Natural killer cell (primary cell): ENCODE measurements around the gene TACR1. TPM values are rescaled to one million over a fixed set of nuclear protein-coding genes. Genes with fewer than 3 reads are reported as not detected.

Source experiments
- ATAC-seq, 3 donors: fragments of 150-1000 bp in 2 of 3; fragments of 200-7000 bp in 1 of 3; cut with Tn5 transposase; 1 replicate in 1 of 3; 2 replicates in 2 of 3; pipeline ENCODE4 v1.10.0; 2021; ENCODE audit warnings: mild to moderate bottlenecking in 2 of 3, moderate library complexity in 2 of 3
- DNase-seq, 2 donors: peaks; one replicate each; pipeline versions ENCODE4 v3.0.0 to v3.0.0-alpha.2; 2013 to 2021; ENCODE audit warnings: mixed read lengths in 1 of 2
- H3K27ac ChIP-seq: one replicate; pipeline ENCODE4 v1.5.1; 2013; ENCODE audit warnings: mild to moderate bottlenecking, low read length
- H3K27me3 ChIP-seq: one replicate; pipeline ENCODE4 v1.6.1; 2013; ENCODE audit warnings: low read length; ENCODE audit not compliant: control insufficient read depth, insufficient read depth
- H3K36me3 ChIP-seq: one replicate; pipeline ENCODE4 v1.6.1; 2013; ENCODE audit warnings: low read length; ENCODE audit not compliant: control insufficient read depth, insufficient read depth
- H3K4me1 ChIP-seq: one replicate; pipeline ENCODE4 v1.6.1; 2013; ENCODE audit warnings: low read length; ENCODE audit not compliant: control insufficient read depth, insufficient read depth
- H3K4me3 ChIP-seq: one replicate; pipeline ENCODE4 v1.5.1; 2013; ENCODE audit warnings: low read length
- H3K9me3 ChIP-seq: one replicate; pipeline ENCODE4 v1.6.1; 2013; ENCODE audit warnings: low read length; ENCODE audit not compliant: control insufficient read depth, insufficient read depth
- H3K27ac Mint-ChIP-seq, 2 donors: one replicate each; pipeline ENCODE4 v1.8.0; 2022; ENCODE audit warnings: mild to moderate bottlenecking in 2 of 2, mixed read lengths in 2 of 2, moderate library complexity in 1 of 2
- H3K27me3 Mint-ChIP-seq, 2 donors: one replicate each; pipeline ENCODE4 v1.8.0; 2022; ENCODE audit warnings: low read depth in 2 of 2, mixed read lengths in 2 of 2
- H3K36me3 Mint-ChIP-seq: one replicate; pipeline ENCODE4 v1.8.0; 2022; ENCODE audit warnings: mixed read lengths
- H3K4me1 Mint-ChIP-seq, 2 donors: one replicate each; pipeline ENCODE4 v1.8.0; 2022; ENCODE audit warnings: mixed read lengths in 2 of 2
- H3K4me3 Mint-ChIP-seq: one replicate; pipeline ENCODE4 v1.8.0; 2022; ENCODE audit warnings: mild to moderate bottlenecking, moderate library complexity, mixed read lengths
- H3K9me3 Mint-ChIP-seq, 2 donors: one replicate each; pipeline ENCODE4 v1.8.0; 2022; ENCODE audit warnings: mixed read lengths in 2 of 2
- CTCF ChIP-seq: fragments of 200-600 bp; IDR thresholded peaks from one replicate; pipeline ENCODE4 v1.8.0; 2022; ENCODE audit warnings: antibody characterized with exemption
- WGBS: methylation state at CpG from one replicate; pipeline ENCODE4 v1.1.7; 2013; ENCODE audit warnings: missing lambda C conversion rate; ENCODE audit not compliant: insufficient coverage; 5-methylcytosine and 5-hydroxymethylcytosine counted together
- intact Hi-C: fragments of 100-400 bp; cut with micrococcal nuclease; formaldehyde crosslinking; loops from one replicate; pipeline ENCODE4 v1.14.2; 2022
- total RNA-seq, 4 donors: library from RNA; stranded (reverse); fragments of 120-200 nt in 1 of 4; gene quantifications; one replicate each; pipeline versions ENCODE4 v1.2.3 to v1.2.4, GENCODE V29; 2013 to 2022

TACR1 gene
- total RNA-seq, 3 donors from 2014 or later (not counting 1 experiment from before 2014, with no cell fraction given): not detected

DNA sequence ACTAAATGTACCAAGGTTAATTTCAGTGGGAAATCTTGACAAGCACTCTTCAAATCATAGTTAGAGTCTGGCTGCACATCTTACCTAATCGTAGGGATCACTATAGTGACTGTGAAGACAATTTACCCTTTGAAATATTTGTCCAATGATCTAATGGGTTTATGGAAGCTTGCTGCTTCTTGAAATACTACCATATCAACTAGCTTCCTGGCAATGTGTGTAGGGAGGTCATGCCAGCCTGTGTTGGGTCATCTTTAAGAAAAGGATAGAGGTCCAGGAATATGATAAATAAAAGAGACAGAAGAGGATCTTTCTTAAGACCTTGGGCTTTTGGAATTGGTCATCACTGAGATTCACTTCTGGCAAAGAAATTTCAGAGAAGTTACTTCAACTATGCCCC is 156.5 kb downstream of the TACR1 start:
- ATAC-seq (no peak), DNase-seq (no peak)
- no peaks in the 10 kb centered on the region for H3K27me3 ChIP-seq
- H3K4me1 ChIP-seq: no peaks in the 10 kb centered on the region
- Mint-ChIP-seq H3K9me3 (no peaks in the 10 kb centered on the region), H3K27ac (no peak overlapping the region), H3K27me3 (peaks cover 0 to 2% of the 10 kb centered on the region in 2 donors), H3K36me3 (no peaks in the 10 kb centered on the region), H3K4me3 (no peak overlapping the region), H3K4me1 (no peaks in the 10 kb centered on the region)
- H3K36me3 ChIP-seq: no peaks in the 10 kb centered on the region
- H3K4me3 ChIP-seq: no peak overlapping the region
- WGBS: 100% methylated on average over 1 of the region's 1 CpG
- H3K9me3 ChIP-seq: peaks cover 3% of the 10 kb centered on the region
- no peak for TF ChIP-seq CTCF
- intact Hi-C loops: no loop called here
- H3K27ac ChIP-seq: no peak overlapping the region

DNA sequence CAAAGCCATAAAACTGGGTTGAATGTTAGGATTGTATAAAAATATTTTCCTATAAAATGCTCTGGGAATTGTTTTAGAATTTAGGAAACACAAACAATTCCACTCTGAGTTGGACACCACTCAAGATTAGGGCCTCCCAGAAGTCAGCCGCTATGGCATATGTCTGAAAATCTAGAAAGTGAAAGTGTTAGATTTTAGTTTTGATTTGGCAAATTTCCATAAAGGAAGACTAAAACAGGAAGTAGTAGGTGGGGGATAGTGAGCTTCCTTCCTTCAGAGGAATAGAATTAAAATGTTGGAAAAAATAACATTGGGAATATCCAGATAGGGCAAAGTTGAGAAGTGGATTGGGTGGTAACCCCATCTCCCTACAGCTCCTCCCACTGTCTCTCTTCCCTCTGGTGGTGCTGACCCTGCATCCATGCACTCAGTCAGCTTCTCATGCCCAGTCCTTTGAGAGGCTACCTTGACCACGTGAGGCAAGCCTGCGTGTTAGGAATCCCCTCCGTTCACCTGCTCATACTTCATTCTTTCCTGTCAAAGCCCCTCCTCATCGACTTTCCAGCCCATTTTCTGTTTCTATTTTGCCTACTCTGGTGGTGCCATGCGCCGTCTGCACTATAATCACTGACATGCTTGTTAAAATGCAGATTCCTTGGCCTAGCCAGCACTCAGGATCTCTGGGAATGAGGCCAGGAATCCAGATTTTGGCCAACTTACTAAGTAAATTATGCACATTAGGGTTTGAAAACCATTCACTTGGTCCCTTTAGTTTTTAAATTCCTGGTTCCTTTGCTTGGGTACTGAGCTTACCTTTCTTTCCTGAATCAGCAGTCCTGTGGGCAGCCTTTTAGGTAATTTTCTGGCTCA is 157.4 kb downstream of the TACR1 start:
- Histone ChIP-seq H3K4me3 (no peak overlapping the region), H3K9me3 (peaks cover 3% of the 10 kb centered on the region), H3K36me3 (no peaks in the 10 kb centered on the region), H3K27me3 (no peaks in the 10 kb centered on the region), H3K27ac (no peak overlapping the region), H3K4me1 (no peaks in the 10 kb centered on the region)
- no peak for DNase-seq
- no peak for TF ChIP-seq CTCF
- peaks cover 0 to 2% of the 10 kb centered on the region in 2 donors for H3K27me3 Mint-ChIP-seq
- H3K9me3 Mint-ChIP-seq: no peaks in the 10 kb centered on the region
- no peak overlapping the region for H3K27ac Mint-ChIP-seq
- no peaks in the 10 kb centered on the region for H3K36me3 Mint-ChIP-seq
- H3K4me1 Mint-ChIP-seq: no peaks in the 10 kb centered on the region
- intact Hi-C loops: no loop called here
- 86% methylated on average over 7 of the region's 7 CpGs for WGBS
- no peak for ATAC-seq
- H3K4me3 Mint-ChIP-seq: no peak overlapping the region

GRCh38 chr2:75041226-75041625 is 158.1 kb downstream of the TACR1 start:
- ATAC-seq: no peak
- intact Hi-C loops: no loop called here

More at GRCh38 chr2:75041226-75041625, 158.1 kb downstream of the TACR1 start:
- 94% methylated on average over 1 of the region's 2 CpGs for WGBS
- Histone ChIP-seq H3K27ac (no peak overlapping the region), H3K27me3 (no peaks in the 10 kb centered on the region), H3K4me1 (no peaks in the 10 kb centered on the region), H3K4me3 (no peak overlapping the region), H3K36me3 (no peaks in the 10 kb centered on the region), H3K9me3 (peaks cover 3% of the 10 kb centered on the region)
- no peak for DNase-seq
- TF ChIP-seq CTCF: no peak
- Mint-ChIP-seq H3K9me3 (no peaks in the 10 kb centered on the region), H3K27me3 (peaks cover 0 to 2% of the 10 kb centered on the region in 2 donors), H3K27ac (no peak overlapping the region), H3K4me1 (no peaks in the 10 kb centered on the region), H3K4me3 (no peak overlapping the region), H3K36me3 (no peaks in the 10 kb centered on the region)
